HEK293 (cell line): ENCODE measurements around the gene PTPRJ.

Experiments used
- CTCF ChIA-PET: fragments of 350-600 bp; formaldehyde crosslinking; extraction: SDS; loops from one replicate; lab custom pipeline; 2021; ENCODE audit warnings: antibody characterized with exemption; lab: Yijun Ruan, JAX
- POLR2A ChIA-PET: fragments of 300-600 bp; formaldehyde crosslinking; extraction: SDS; loops from one replicate; lab custom pipeline; 2020; ENCODE audit warnings: antibody characterized with exemption, inconsistent platforms; lab: Yijun Ruan, JAX
- H3K27ac ChIP-seq: fragments of 200-500 bp; sonication (Bioruptor generic); 2 replicates; pipeline ENCODE4 v1.5.1; 2014; ENCODE audit warnings: low read depth, low read length, control low read depth, inconsistent platforms; ENCODE audit errors: extremely low read depth
- H3K36me3 ChIP-seq, 2 experiments: fragments of 200-500 bp in 1 of 2; sonication (Bioruptor generic) in 1 of 2; 1 replicate in 1 of 2; 2 replicates in 1 of 2; pipeline ENCODE4 v1.5.1; 2014 to 2017; ENCODE audit warnings: inconsistent platforms in 2 of 2, low read length in 2 of 2; ENCODE audit not compliant: control insufficient read depth in 2 of 2, insufficient read depth in 1 of 2
- H3K4me1 ChIP-seq: fragments of 200-500 bp; sonication (Bioruptor generic); 2 replicates; pipeline ENCODE4 v1.5.1; 2014; ENCODE audit warnings: mild to moderate bottlenecking, low read length, inconsistent platforms; ENCODE audit not compliant: control insufficient read depth, insufficient read depth
- H3K4me3 ChIP-seq: 2 replicates; pipeline ENCODE4 v1.5.1; 2011; ENCODE audit warnings: low read depth, mild to moderate bottlenecking, control low read depth, low read length, moderate library complexity
- H3K9me3 ChIP-seq: fragments of 200-500 bp; sonication (Bioruptor generic); 2 replicates; pipeline ENCODE4 v1.5.1; 2014; ENCODE audit warnings: low read depth, low read length, inconsistent platforms; ENCODE audit not compliant: control insufficient read depth, insufficient read depth
- CTCF ChIP-seq: fragments of 450-650 bp; formaldehyde crosslinking; IDR thresholded peaks from 2 replicates; pipeline ENCODE4 v1.5.1; 2016; ENCODE audit warnings: missing biosample characterization, missing genetic modification characterization
- RBAK ChIP-seq: fragments of 450-650 bp; formaldehyde crosslinking; IDR thresholded peaks from 2 replicates; pipeline ENCODE4 v1.5.1; 2016; ENCODE audit warnings: missing biosample characterization, missing genetic modification characterization
- SP2 ChIP-seq: fragments of 450-650 bp; formaldehyde crosslinking; IDR thresholded peaks from 2 replicates; pipeline ENCODE4 v1.5.1; 2016; ENCODE audit warnings: missing biosample characterization, missing genetic modification characterization
- ZNF140 ChIP-seq: fragments of 450-650 bp; formaldehyde crosslinking; IDR thresholded peaks from 2 replicates; pipeline ENCODE4 v1.5.1; 2016; ENCODE audit warnings: missing biosample characterization, missing genetic modification characterization
- ZNF157 ChIP-seq: fragments of 450-650 bp; formaldehyde crosslinking; IDR thresholded peaks from 2 replicates; pipeline ENCODE4 v1.5.1; 2016; ENCODE audit warnings: missing biosample characterization, missing genetic modification characterization
- ZNF19 ChIP-seq: fragments of 450-650 bp; formaldehyde crosslinking; IDR thresholded peaks from 2 replicates; pipeline ENCODE4; 2016; ENCODE audit warnings: missing biosample characterization, missing genetic modification characterization, low read depth
- ZNF223 ChIP-seq: fragments of 450-650 bp; formaldehyde crosslinking; IDR thresholded peaks from 2 replicates; pipeline ENCODE4 v1.5.1; 2016; ENCODE audit warnings: missing biosample characterization, missing genetic modification characterization
- ZNF335 ChIP-seq: fragments of 450-650 bp; formaldehyde crosslinking; conservative IDR thresholded peaks from 2 replicates; pipeline ENCODE4 v1.5.1; 2016; ENCODE audit warnings: missing biosample characterization, missing genetic modification characterization
- ZNF350 ChIP-seq: fragments of 450-650 bp; formaldehyde crosslinking; IDR thresholded peaks from 2 replicates; pipeline ENCODE4 v1.5.0; 2017; ENCODE audit warnings: missing biosample characterization, mild to moderate bottlenecking, missing genetic modification characterization
- ZNF391 ChIP-seq: fragments of 450-650 bp; formaldehyde crosslinking; IDR thresholded peaks from 2 replicates; pipeline ENCODE4 v1.5.1; 2016; ENCODE audit warnings: low read depth, missing biosample characterization, missing genetic modification characterization, borderline replicate concordance
- ZNF404 ChIP-seq: fragments of 450-650 bp; formaldehyde crosslinking; IDR thresholded peaks from 2 replicates; pipeline ENCODE4 v1.5.1; 2017; ENCODE audit warnings: missing biosample characterization, missing genetic modification characterization
- ZNF416 ChIP-seq: fragments of 450-650 bp; formaldehyde crosslinking; IDR thresholded peaks from 2 replicates; pipeline ENCODE4 v1.5.1; 2016; ENCODE audit warnings: missing biosample characterization, missing genetic modification characterization
- ZNF530 ChIP-seq: fragments of 450-650 bp; formaldehyde crosslinking; IDR thresholded peaks from 2 replicates; pipeline ENCODE4 v1.5.1; 2016; ENCODE audit warnings: low read depth, missing biosample characterization, missing genetic modification characterization
- ZNF549 ChIP-seq: fragments of 450-650 bp; IDR thresholded peaks from 2 replicates; pipeline ENCODE4 v1.5.1; 2018; ENCODE audit warnings: missing biosample characterization, missing genetic modification characterization, mild to moderate bottlenecking, inconsistent platforms, moderate library complexity
- ZNF600 ChIP-seq: fragments of 450-650 bp; formaldehyde crosslinking; IDR thresholded peaks from 2 replicates; pipeline ENCODE4 v1.5.1; 2016; ENCODE audit warnings: missing biosample characterization, missing genetic modification characterization
- ZNF629 ChIP-seq: fragments of 450-650 bp; formaldehyde crosslinking; IDR thresholded peaks from 2 replicates; pipeline ENCODE4 v1.5.1; 2017; ENCODE audit warnings: missing biosample characterization, missing genetic modification characterization
- ZNF660 ChIP-seq: fragments of 450-650 bp; IDR thresholded peaks from 2 replicates; pipeline ENCODE4 v1.5.1; 2018; ENCODE audit warnings: missing biosample characterization, mild to moderate bottlenecking, missing genetic modification characterization
- ZNF670 ChIP-seq: fragments of 450-650 bp; formaldehyde crosslinking; IDR thresholded peaks from 2 replicates; pipeline ENCODE4 v1.5.1; 2016; ENCODE audit warnings: missing biosample characterization, missing genetic modification characterization, low read depth
- ZNF791 ChIP-seq: fragments of 450-650 bp; formaldehyde crosslinking; IDR thresholded peaks from 2 replicates; pipeline ENCODE4 v1.5.1; 2016; ENCODE audit warnings: missing biosample characterization, missing genetic modification characterization
- TF ChIP-seq, protein P1 (sequence below): fragments of 450-650 bp; formaldehyde crosslinking; IDR thresholded peaks from 2 replicates; pipeline ENCODE4 v1.5.1; 2016; ENCODE audit warnings: missing biosample characterization, missing genetic modification characterization
- TF ChIP-seq, protein P2 (sequence below): fragments of 450-650 bp; formaldehyde crosslinking; IDR thresholded peaks from 2 replicates; pipeline ENCODE4 v1.5.1; 2016; ENCODE audit warnings: missing biosample characterization, missing genetic modification characterization
- TF ChIP-seq, protein P3 (sequence below): sonication (generic); formaldehyde crosslinking; IDR thresholded peaks from 2 replicates; pipeline ENCODE4 v1.8.1; 2022; ENCODE audit warnings: mild to moderate bottlenecking, moderate library complexity, missing genetic modification reagents
- TF ChIP-seq, protein P4 (sequence below): fragments of 450-650 bp; formaldehyde crosslinking; conservative IDR thresholded peaks from 2 replicates; pipeline ENCODE4 v1.5.1; 2016; ENCODE audit warnings: low read depth, missing biosample characterization, missing genetic modification characterization

The PTPRJ gene

GRCh38 chr11:48167380-48167779, 187.0 kb downstream of the PTPRJ start:
- CTCF ChIA-PET = no interaction called here
- POLR2A ChIA-PET = no interaction called here
- TF ChIP-seq ZNF600 (tag by site-specific recombination) (no peak), ZNF335 (tag by site-specific recombination) (no peak), ZNF530 (tag by site-specific recombination) (no peak), SP2 (tag by site-specific recombination) (no peak), ZNF549 (tag by site-specific recombination) (no peak), CTCF (tag by site-specific recombination) (no peak), ZNF791 (tag by site-specific recombination) (no peak), ZNF19 (no peak), ZNF157 (tag by site-specific recombination) (no peak), ZNF670 (tag by site-specific recombination) (no peak)
- TF ChIP-seq, protein P1, sequence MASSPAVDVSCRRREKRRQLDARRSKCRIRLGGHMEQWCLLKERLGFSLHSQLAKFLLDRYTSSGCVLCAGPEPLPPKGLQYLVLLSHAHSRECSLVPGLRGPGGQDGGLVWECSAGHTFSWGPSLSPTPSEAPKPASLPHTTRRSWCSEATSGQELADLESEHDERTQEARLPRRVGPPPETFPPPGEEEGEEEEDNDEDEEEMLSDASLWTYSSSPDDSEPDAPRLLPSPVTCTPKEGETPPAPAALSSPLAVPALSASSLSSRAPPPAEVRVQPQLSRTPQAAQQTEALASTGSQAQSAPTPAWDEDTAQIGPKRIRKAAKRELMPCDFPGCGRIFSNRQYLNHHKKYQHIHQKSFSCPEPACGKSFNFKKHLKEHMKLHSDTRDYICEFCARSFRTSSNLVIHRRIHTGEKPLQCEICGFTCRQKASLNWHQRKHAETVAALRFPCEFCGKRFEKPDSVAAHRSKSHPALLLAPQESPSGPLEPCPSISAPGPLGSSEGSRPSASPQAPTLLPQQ (tag by site-specific recombination) = no peak
- TF ChIP-seq, protein P2, sequence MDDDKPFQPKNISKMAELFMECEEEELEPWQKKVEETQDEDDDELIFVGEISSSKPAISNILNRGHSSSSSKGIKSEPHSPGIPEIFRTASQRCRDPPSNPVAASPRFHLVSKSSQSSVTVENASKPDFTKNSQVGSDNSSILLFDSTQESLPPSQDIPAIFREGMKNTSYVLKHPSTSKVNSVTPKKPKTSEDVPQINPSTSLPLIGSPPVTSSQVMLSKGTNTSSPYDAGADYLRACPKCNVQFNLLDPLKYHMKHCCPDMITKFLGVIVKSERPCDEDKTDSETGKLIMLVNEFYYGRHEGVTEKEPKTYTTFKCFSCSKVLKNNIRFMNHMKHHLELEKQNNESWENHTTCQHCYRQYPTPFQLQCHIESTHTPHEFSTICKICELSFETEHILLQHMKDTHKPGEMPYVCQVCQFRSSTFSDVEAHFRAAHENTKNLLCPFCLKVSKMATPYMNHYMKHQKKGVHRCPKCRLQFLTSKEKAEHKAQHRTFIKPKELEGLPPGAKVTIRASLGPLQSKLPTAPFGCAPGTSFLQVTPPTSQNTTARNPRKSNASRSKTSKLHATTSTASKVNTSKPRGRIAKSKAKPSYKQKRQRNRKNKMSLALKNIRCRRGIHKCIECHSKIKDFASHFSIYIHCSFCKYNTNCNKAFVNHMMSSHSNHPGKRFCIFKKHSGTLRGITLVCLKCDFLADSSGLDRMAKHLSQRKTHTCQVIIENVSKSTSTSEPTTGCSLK (tag by site-specific recombination) = no peak
- TF ChIP-seq, protein P3, sequence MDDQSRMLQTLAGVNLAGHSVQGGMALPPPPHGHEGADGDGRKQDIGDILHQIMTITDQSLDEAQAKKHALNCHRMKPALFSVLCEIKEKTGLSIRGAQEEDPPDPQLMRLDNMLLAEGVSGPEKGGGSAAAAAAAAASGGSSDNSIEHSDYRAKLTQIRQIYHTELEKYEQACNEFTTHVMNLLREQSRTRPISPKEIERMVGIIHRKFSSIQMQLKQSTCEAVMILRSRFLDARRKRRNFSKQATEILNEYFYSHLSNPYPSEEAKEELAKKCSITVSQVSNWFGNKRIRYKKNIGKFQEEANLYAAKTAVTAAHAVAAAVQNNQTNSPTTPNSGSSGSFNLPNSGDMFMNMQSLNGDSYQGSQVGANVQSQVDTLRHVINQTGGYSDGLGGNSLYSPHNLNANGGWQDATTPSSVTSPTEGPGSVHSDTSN = no peak
- H3K9me3 ChIP-seq = no peaks in the 10 kb centered on the region
- no peaks in the 10 kb centered on the region for H3K4me1 ChIP-seq
- H3K4me3 ChIP-seq = no peak overlapping the region
- no peak overlapping the region for H3K27ac ChIP-seq
- peaks cover 0 to 23% of the 10 kb centered on the region in 2 experiments; a peak in 2 of 3 replicates for H3K36me3 ChIP-seq

DNA sequence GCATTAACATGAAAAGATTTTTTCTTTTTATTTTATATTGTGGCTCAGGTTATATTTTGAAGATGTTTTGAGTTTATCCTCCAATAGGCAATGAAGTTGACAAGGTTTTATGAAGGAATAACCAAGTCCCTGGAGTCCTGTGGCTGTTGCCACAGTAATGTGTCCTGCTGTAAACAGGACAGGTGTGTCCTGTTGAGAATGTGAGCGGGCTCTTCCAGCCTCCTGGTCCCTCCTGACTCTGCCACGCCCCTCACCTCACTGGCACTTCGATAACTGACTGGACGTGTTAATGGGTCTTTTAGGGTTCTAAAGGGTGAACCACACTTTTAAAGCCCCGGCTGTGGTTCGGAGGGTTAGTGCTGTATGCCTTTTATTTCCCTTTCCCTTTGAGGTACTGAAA, 188.5 kb downstream of the PTPRJ start:
- Histone ChIP-seq H3K27ac (no peak overlapping the region), H3K9me3 (no peaks in the 10 kb centered on the region), H3K4me3 (no peak overlapping the region), H3K4me1 (no peaks in the 10 kb centered on the region), H3K36me3 (peaks cover 0 to 16% of the 10 kb centered on the region in 2 experiments; a peak in 2 of 3 replicates)
- ChIA-PET POLR2A (no interaction called here), CTCF (no interaction called here)
- no peak for TF ChIP-seq ZNF350 (tag by site-specific recombination)
- TF ChIP-seq ZNF629 = no peak
- no peak for TF ChIP-seq ZNF140
- no peak for TF ChIP-seq ZNF223 (tag by site-specific recombination)
- no peak for TF ChIP-seq ZNF416
- no peak for TF ChIP-seq ZNF404
- no peak for TF ChIP-seq RBAK (tag by site-specific recombination)
- no peak for TF ChIP-seq ZNF391 (tag by site-specific recombination)
- no peak for TF ChIP-seq ZNF660 (tag by site-specific recombination)
- TF ChIP-seq, protein P4, sequence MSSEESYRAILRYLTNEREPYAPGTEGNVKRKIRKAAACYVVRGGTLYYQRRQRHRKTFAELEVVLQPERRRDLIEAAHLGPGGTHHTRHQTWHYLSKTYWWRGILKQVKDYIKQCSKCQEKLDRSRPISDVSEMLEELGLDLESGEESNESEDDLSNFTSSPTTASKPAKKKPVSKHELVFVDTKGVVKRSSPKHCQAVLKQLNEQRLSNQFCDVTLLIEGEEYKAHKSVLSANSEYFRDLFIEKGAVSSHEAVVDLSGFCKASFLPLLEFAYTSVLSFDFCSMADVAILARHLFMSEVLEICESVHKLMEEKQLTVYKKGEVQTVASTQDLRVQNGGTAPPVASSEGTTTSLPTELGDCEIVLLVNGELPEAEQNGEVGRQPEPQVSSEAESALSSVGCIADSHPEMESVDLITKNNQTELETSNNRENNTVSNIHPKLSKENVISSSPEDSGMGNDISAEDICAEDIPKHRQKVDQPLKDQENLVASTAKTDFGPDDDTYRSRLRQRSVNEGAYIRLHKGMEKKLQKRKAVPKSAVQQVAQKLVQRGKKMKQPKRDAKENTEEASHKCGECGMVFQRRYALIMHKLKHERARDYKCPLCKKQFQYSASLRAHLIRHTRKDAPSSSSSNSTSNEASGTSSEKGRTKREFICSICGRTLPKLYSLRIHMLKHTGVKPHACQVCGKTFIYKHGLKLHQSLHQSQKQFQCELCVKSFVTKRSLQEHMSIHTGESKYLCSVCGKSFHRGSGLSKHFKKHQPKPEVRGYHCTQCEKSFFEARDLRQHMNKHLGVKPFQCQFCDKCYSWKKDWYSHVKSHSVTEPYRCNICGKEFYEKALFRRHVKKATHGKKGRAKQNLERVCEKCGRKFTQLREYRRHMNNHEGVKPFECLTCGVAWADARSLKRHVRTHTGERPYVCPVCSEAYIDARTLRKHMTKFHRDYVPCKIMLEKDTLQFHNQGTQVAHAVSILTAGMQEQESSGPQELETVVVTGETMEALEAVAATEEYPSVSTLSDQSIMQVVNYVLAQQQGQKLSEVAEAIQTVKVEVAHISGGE (tag by site-specific recombination) = no peak
